Measurements from ENCODE around the gene ADAMTSL3. TPM values are rescaled to one million over a fixed set of nuclear protein-coding genes. Genes with fewer than 3 reads are reported as not detected.

The ADAMTSL3 gene
- total RNA-seq, 6 experiments from 2014 or later = 7.5 to 28.7 (median 14.0) TPM

- TF ChIP-seq, protein P1, sequence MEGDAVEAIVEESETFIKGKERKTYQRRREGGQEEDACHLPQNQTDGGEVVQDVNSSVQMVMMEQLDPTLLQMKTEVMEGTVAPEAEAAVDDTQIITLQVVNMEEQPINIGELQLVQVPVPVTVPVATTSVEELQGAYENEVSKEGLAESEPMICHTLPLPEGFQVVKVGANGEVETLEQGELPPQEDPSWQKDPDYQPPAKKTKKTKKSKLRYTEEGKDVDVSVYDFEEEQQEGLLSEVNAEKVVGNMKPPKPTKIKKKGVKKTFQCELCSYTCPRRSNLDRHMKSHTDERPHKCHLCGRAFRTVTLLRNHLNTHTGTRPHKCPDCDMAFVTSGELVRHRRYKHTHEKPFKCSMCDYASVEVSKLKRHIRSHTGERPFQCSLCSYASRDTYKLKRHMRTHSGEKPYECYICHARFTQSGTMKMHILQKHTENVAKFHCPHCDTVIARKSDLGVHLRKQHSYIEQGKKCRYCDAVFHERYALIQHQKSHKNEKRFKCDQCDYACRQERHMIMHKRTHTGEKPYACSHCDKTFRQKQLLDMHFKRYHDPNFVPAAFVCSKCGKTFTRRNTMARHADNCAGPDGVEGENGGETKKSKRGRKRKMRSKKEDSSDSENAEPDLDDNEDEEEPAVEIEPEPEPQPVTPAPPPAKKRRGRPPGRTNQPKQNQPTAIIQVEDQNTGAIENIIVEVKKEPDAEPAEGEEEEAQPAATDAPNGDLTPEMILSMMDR (IDR thresholded peaks at IDR 0.05) = no peak
- no peak for TF ChIP-seq POLR2A (IDR thresholded peaks at IDR 0.05)
- H3K27ac ChIP-seq = no peak overlapping the region
- WGBS (ENCODE audit: insufficient coverage, low coverage, low lambda C conversion rate, missing lambda C conversion rate) = 67% methylated on average over 1 of the region's 2 CpGs
- H3K4me1 ChIP-seq = peaks cover 0 to 18% (median 5%) of the 10 kb centered on the region in 4 donors
- DNase-seq = no peak
- no peak for ATAC-seq
- no peaks in the 10 kb centered on the region for H3K9me3 ChIP-seq
- no peak overlapping the region for H3K4me3 ChIP-seq
- no peaks in the 10 kb centered on the region for H3K36me3 ChIP-seq
- no peaks in the 10 kb centered on the region for H3K27me3 ChIP-seq
- intact Hi-C loops (cut with DNase I) = no loop called here
Observed at GRCh38 chr15:83650831-83651230, 3.1 kb upstream of the ADAMTSL3 start.

GRCh38 chr15:83651541-83651940, 2.4 kb upstream of the ADAMTSL3 start:
- WGBS (ENCODE audit: insufficient coverage, low coverage, low lambda C conversion rate, missing lambda C conversion rate) = 78% methylated on average over 6 of the region's 6 CpGs
- H3K36me3 ChIP-seq = no peaks in the 10 kb centered on the region
- no peak overlapping the region for H3K27ac ChIP-seq
- no peak for ATAC-seq
- no peak overlapping the region for H3K4me3 ChIP-seq
- no peaks in the 10 kb centered on the region for H3K9me3 ChIP-seq
- H3K27me3 ChIP-seq = no peaks in the 10 kb centered on the region
- intact Hi-C loops (cut with DNase I) = no loop called here
- no peak for DNase-seq
- no peak for TF ChIP-seq POLR2A (IDR thresholded peaks at IDR 0.05)
- TF ChIP-seq, protein P1 (IDR thresholded peaks at IDR 0.05) = no peak
- peaks cover 0 to 25% (median 8%) of the 10 kb centered on the region in 4 donors for H3K4me1 ChIP-seq

DNA sequence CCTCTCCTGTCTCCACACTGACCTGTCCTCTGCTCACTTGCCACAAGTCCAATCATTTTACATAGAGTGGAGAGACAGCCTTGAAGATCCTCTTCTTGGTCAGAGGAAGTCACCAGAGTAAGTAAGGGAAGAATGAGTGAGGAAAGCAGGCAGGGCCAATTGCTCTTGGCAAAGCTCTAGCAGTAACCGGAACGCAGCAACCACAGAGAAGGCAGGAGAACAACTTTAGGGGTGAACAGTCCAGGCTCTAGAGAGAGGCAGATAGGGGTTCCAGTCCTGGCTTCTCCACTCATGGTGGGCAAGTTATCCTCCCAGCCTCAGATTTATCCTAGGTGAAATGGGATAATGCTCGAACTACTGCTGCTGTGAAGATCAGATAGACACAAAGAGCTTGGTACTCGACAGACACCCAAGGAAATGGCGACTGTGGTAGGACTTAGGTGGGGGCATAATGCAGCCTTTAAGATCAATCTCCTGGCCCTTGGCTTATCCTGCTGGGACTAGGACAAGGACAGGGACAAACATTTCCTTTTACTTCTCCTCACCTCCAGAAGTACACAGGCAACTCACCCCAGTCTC, 1.2 kb upstream of the ADAMTSL3 start:
- no peak for DNase-seq
- H3K27ac ChIP-seq = no peak overlapping the region
- no peak for ATAC-seq
- H3K4me3 ChIP-seq = no peak overlapping the region
- WGBS (ENCODE audit: insufficient coverage, low coverage, low lambda C conversion rate, missing lambda C conversion rate) = 92% methylated on average over 5 of the region's 5 CpGs
- no peaks in the 10 kb centered on the region for H3K36me3 ChIP-seq
- peaks cover 0 to 36% (median 12%) of the 10 kb centered on the region in 4 donors for H3K4me1 ChIP-seq
- no peaks in the 10 kb centered on the region for H3K27me3 ChIP-seq
- no peak for TF ChIP-seq POLR2A (IDR thresholded peaks at IDR 0.05)
- TF ChIP-seq, protein P1 (IDR thresholded peaks at IDR 0.05) = no peak
- H3K9me3 ChIP-seq = no peaks in the 10 kb centered on the region
- intact Hi-C loops (cut with DNase I) = no loop called here

GRCh38 chr15:83653288-83653638, 660 bp upstream of the ADAMTSL3 start:
- Histone ChIP-seq H3K27ac (peak overlapping the region in 2 of 3 donors; percentile 84), H3K4me3 (peak overlapping the region; percentile 12 to 71 (median 64)), H3K27me3 (no peaks in the 10 kb centered on the region), H3K9me3 (no peaks in the 10 kb centered on the region), H3K4me1 (peaks cover 0 to 42% (median 15%) of the 10 kb centered on the region in 4 donors), H3K36me3 (no peaks in the 10 kb centered on the region)
- ATAC-seq (peak in 3 of 4 donors; percentile 18 to 48 (median 34)), DNase-seq (no peak)
- intact Hi-C loops (cut with DNase I) = no loop called here
- no peak for TF ChIP-seq POLR2A (IDR thresholded peaks at IDR 0.05)
- TF ChIP-seq, protein P1 (IDR thresholded peaks at IDR 0.05) = no peak
- WGBS (ENCODE audit: insufficient coverage, low coverage, low lambda C conversion rate, missing lambda C conversion rate) = 0% methylated on average over 3 of the region's 18 CpGs
